ENCODE measurements around the gene FLNB. TPM values are rescaled to one million over a fixed set of nuclear protein-coding genes. Genes with fewer than 3 reads are reported as not detected.

Gene FLNB
- total RNA-seq, 2 experiments from 2014 or later: 39.7 to 42.1 TPM

- no peaks in the 10 kb centered on the region for H3K9me3 Mint-ChIP-seq
- peaks cover 6% of the 10 kb centered on the region for H3K4me1 ChIP-seq (ENCODE audit: insufficient read depth, low read length)
- H3K27me3 ChIP-seq (ENCODE audit: control insufficient read depth in 1 of 2, insufficient read depth in 2 of 2, low read length in 2 of 2): no peaks in the 10 kb centered on the region
- no peaks in the 10 kb centered on the region for H3K27me3 Mint-ChIP-seq
- DNase-seq: no peak
- no peak for ATAC-seq (ENCODE audit: poor library complexity)
- no peaks in the 10 kb centered on the region for H3K9me3 ChIP-seq (ENCODE audit: control insufficient read depth in 1 of 2, insufficient read depth in 1 of 2, low read length in 2 of 2)
- intact Hi-C loops (cut with DNase I, micrococcal nuclease): loop anchor here in 1 of 2 experiments (2.0 kb wide), 2 partner anchors 27 to 39 kb away; no protein-coding TSS in a partner anchor
- ChIA-PET POLR2A (no interaction called here), CTCF (interaction anchor here (0.7 kb wide), 1 partner anchor 19 kb away, joined by 4 read pairs; no protein-coding TSS in a partner anchor)
- H3K4me3 Mint-ChIP-seq: no peak overlapping the region
- no peaks in the 10 kb centered on the region for H3K36me3 ChIP-seq (ENCODE audit: insufficient read depth, low read length)
- H3K27ac ChIP-seq (ENCODE audit: low read depth in 1 of 2, low read length in 2 of 2): no peak overlapping the region
- no peaks in the 10 kb centered on the region for H3K36me3 Mint-ChIP-seq (ENCODE audit: low read depth)
- TF ChIP-seq CTCF (IDR thresholded peaks at IDR 0.05): no peak
- H3K27ac Mint-ChIP-seq: no peak overlapping the region
- no peak overlapping the region for H3K4me3 ChIP-seq (ENCODE audit: low read length)
- H3K4me1 Mint-ChIP-seq (ENCODE audit: low read depth): peaks cover 6% of the 10 kb centered on the region
These were observed 207.2 kb downstream of the FLNB start for GRCh38 chr3:58215317-58216025.

- Mint-ChIP-seq H3K4me3 (no peak overlapping the region), H3K27ac (no peak overlapping the region), H3K4me1 (ENCODE audit: low read depth) (peaks cover 6% of the 10 kb centered on the region), H3K27me3 (no peaks in the 10 kb centered on the region), H3K9me3 (no peaks in the 10 kb centered on the region), H3K36me3 (ENCODE audit: low read depth) (no peaks in the 10 kb centered on the region)
- no peaks in the 10 kb centered on the region for H3K27me3 ChIP-seq (ENCODE audit: control insufficient read depth in 1 of 2, insufficient read depth in 2 of 2, low read length in 2 of 2)
- DNase-seq: no peak
- peaks cover 6% of the 10 kb centered on the region for H3K4me1 ChIP-seq (ENCODE audit: insufficient read depth, low read length)
- intact Hi-C loops (cut with DNase I, micrococcal nuclease): loop anchor here (1.0 to 2.0 kb wide), 4 partner anchors 28 to 208 kb away; partner anchors contain the start of gene FLNB (in 1 of the 2)
- ATAC-seq (ENCODE audit: poor library complexity): no peak
- CTCF ChIA-PET: interaction anchor here (0.5 to 3.8 kb wide), 8 partner anchors 9 to 293 kb away, joined by 3 to 30 read pairs (median 6); partner anchors contain the start of gene FLNB
- POLR2A ChIA-PET: interaction anchor here (0.8 to 2.6 kb wide), 3 partner anchors 9 to 1312 kb away, joined by 3 to 12 read pairs (median 4); partner anchors contain the start of gene FLNB
- H3K36me3 ChIP-seq (ENCODE audit: insufficient read depth, low read length): no peaks in the 10 kb centered on the region
- no peak overlapping the region for H3K4me3 ChIP-seq (ENCODE audit: low read length)
- no peak overlapping the region for H3K27ac ChIP-seq (ENCODE audit: low read depth in 1 of 2, low read length in 2 of 2)
- no peaks in the 10 kb centered on the region for H3K9me3 ChIP-seq (ENCODE audit: control insufficient read depth in 1 of 2, insufficient read depth in 1 of 2, low read length in 2 of 2)
- no peak for TF ChIP-seq CTCF (IDR thresholded peaks at IDR 0.05)
These were observed 208.4 kb downstream of the FLNB start for GRCh38 chr3:58216496-58217195.

GRCh38 chr3:58217209-58217811, 209.1 kb downstream of the FLNB start:
- intact Hi-C loops (cut with DNase I, micrococcal nuclease): loop anchor here (1.0 to 2.0 kb wide), 4 partner anchors 29 to 209 kb away; partner anchors contain the start of gene FLNB (in 1 of the 2)
- peak; percentile 21 to 80 (median 43) for DNase-seq
- H3K9me3 Mint-ChIP-seq: no peaks in the 10 kb centered on the region
- no peak overlapping the region for H3K4me3 Mint-ChIP-seq
- no peaks in the 10 kb centered on the region for H3K27me3 ChIP-seq (ENCODE audit: control insufficient read depth in 1 of 2, insufficient read depth in 2 of 2, low read length in 2 of 2)
- ChIA-PET CTCF (interaction anchor here (0.5 to 3.8 kb wide), 9 partner anchors 9 to 292 kb away, joined by 3 to 30 read pairs (median 5); partner anchors contain the start of gene FLNB), POLR2A (interaction anchor here (0.8 to 2.6 kb wide), 3 partner anchors 10 to 1313 kb away, joined by 3 to 12 read pairs (median 4); partner anchors contain the start of gene FLNB)
- peaks cover 6% of the 10 kb centered on the region for H3K4me1 ChIP-seq (ENCODE audit: insufficient read depth, low read length)
- no peak overlapping the region for H3K27ac ChIP-seq (ENCODE audit: low read depth in 1 of 2, low read length in 2 of 2)
- H3K27me3 Mint-ChIP-seq: no peaks in the 10 kb centered on the region
- H3K36me3 ChIP-seq (ENCODE audit: insufficient read depth, low read length): no peaks in the 10 kb centered on the region
- peak; percentile 93 for ATAC-seq (ENCODE audit: poor library complexity)
- H3K27ac Mint-ChIP-seq: no peak overlapping the region
- TF ChIP-seq CTCF (IDR thresholded peaks at IDR 0.05): peak; percentile 76
- H3K36me3 Mint-ChIP-seq (ENCODE audit: low read depth): no peaks in the 10 kb centered on the region
- no peaks in the 10 kb centered on the region for H3K9me3 ChIP-seq (ENCODE audit: control insufficient read depth in 1 of 2, insufficient read depth in 1 of 2, low read length in 2 of 2)
- peaks cover 6% of the 10 kb centered on the region for H3K4me1 Mint-ChIP-seq (ENCODE audit: low read depth)
- no peak overlapping the region for H3K4me3 ChIP-seq (ENCODE audit: low read length)
